ENCODE results near the gene CDH8.
"Not testable (repeated sequence)": the region's sequence is repeated elsewhere in the genome, so short reads cannot be mapped to it uniquely, and the experiment has no call there.

Gene CDH8

DNA sequence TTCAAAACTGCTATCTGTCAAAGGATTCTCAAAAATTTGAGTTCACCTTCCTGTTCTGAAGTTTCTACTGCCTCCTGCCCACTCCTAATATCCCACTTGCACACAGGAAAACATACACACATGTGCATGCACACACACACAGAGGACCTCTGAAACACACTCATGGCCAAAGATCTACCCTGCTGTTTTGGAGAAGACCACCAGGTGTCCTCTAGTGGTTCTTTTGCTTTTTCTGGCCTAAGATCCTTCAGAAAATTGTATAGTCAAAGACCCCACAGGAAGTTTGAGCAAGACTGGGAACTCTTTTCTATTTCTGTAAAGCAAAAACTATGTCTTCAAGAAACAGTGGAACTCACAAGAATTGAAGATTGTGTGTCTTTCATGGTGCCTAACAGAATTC, 90.2 kb downstream of the CDH8 start:
- TF ChIP-seq Cebpa-rat (IDR thresholded peaks at IDR 0.05), result no peak
- no peak overlapping the region for H3K27ac ChIP-seq
- no peaks in the 10 kb centered on the region for H3K27me3 ChIP-seq
- H3K9me3 ChIP-seq (replicated peaks in 1 of 11), result peaks cover 0 to 12% (median 7%) of the 10 kb centered on the region in 11 experiments; a peak in 11 of 22 replicates
- H3K9ac ChIP-seq, result no peak overlapping the region
- no peak overlapping the region for H3K4me3 ChIP-seq
- no peaks in the 10 kb centered on the region for H3K4me1 ChIP-seq
- H4K20me1 ChIP-seq, result no peaks in the 10 kb centered on the region
- no peak overlapping the region for H3K4me2 ChIP-seq
- no peaks in the 10 kb centered on the region for H3K36me3 ChIP-seq

DNA sequence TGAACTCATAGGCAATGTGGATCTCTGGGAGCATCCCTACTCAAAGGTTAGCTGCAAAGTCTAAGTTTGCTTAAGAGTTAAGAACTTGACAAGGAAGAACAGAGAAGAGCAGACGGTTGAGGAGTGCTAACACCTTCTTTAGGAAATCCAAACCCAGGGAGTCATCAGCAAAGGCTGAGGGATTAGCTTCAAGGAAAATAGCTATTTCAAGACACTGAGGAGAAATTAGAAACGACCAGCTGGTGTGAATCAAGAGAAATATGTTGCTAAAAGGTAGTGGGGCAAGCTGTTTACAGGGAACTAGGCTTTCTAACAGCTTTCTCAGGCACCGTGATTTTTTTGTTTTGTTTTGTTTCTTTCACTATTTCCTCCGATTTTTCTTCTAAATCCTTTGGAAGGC, 90.7 kb downstream of the CDH8 start:
- Histone ChIP-seq H3K27me3 (no peaks in the 10 kb centered on the region), H3K4me1 (no peaks in the 10 kb centered on the region), H3K36me3 (no peaks in the 10 kb centered on the region), H3K4me3 (no peak overlapping the region), H3K9ac (no peak overlapping the region), H4K20me1 (no peaks in the 10 kb centered on the region), H3K9me3 (replicated peaks in 1 of 11) (peaks cover 0 to 12% (median 7%) of the 10 kb centered on the region in 11 experiments; a peak in 11 of 22 replicates), H3K4me2 (no peak overlapping the region), H3K27ac (no peak overlapping the region)
- TF ChIP-seq Cebpa-rat (IDR thresholded peaks at IDR 0.05), result no peak

- H3K27ac ChIP-seq, result no peak overlapping the region
- H3K27me3 ChIP-seq, result no peaks in the 10 kb centered on the region
- H3K4me3 ChIP-seq, result no peak overlapping the region
- no peaks in the 10 kb centered on the region for H3K36me3 ChIP-seq
- H4K20me1 ChIP-seq, result no peaks in the 10 kb centered on the region
- peaks cover 0 to 4% (median 1%) of the 10 kb centered on the region in 11 experiments; a peak in 10 of 22 replicates for H3K9me3 ChIP-seq (replicated peaks in 1 of 11)
- H3K4me1 ChIP-seq, result no peaks in the 10 kb centered on the region
- no peak for TF ChIP-seq Cebpa-rat (IDR thresholded peaks at IDR 0.05)
- no peak overlapping the region for H3K4me2 ChIP-seq
- no peak overlapping the region for H3K9ac ChIP-seq
These were observed 92.2 kb downstream of the CDH8 start for GRCh38 chr16:61944004-61944403.

DNA sequence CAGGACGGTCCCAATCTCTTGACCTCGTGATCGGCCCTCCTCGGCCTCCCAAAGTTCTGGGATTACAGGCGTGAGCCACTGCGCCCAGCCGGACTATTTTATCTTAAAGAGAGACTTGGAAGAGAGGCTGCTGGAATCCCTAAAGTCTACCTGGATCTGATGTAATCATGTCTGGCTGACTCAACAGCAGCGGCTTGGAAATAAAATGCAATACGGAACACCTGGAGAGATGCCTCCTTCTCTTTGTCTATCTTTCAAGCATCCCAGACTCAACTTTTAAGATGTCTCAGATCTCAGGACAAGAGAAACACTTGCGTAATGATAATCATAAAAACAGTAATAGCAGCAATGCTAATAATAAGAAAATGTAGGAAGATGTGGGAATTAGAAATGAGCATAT, 95.6 kb downstream of the CDH8 start:
- no peaks in the 10 kb centered on the region for H4K20me1 ChIP-seq
- no peaks in the 10 kb centered on the region for H3K27me3 ChIP-seq
- H3K9ac ChIP-seq, result no peak overlapping the region
- H3K9me3 ChIP-seq (replicated peaks in 1 of 11), result no peaks in the 10 kb centered on the region
- no peaks in the 10 kb centered on the region for H3K36me3 ChIP-seq
- no peak overlapping the region for H3K27ac ChIP-seq
- H3K4me1 ChIP-seq, result no peaks in the 10 kb centered on the region
- H3K4me2 ChIP-seq, result no peak overlapping the region
- H3K4me3 ChIP-seq, result no peak overlapping the region
- no peak for TF ChIP-seq Cebpa-rat (IDR thresholded peaks at IDR 0.05)

DNA sequence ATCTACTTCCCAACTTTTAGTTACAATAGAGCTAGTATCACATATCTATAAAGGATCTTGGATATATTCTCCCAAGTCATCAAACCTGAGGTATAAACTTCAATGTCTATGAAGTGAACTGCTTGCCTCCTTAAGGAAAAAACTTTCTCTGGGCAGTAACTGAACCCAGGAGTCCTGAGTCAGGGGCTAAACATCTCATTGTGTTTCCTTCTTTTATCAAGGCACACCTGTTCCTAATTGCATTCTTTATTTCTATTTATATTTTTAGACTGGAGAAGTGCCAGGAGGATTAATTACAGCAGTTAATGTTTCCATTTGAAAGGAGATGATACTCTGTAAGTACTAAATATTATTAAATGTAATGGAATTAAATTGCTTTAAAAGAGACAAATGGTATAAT, 98.6 kb downstream of the CDH8 start:
- H3K9ac ChIP-seq, result no peak overlapping the region
- no peaks in the 10 kb centered on the region for H3K27me3 ChIP-seq
- H3K9me3 ChIP-seq (replicated peaks in 1 of 11), result no peaks in the 10 kb centered on the region
- no peak for TF ChIP-seq Cebpa-rat (IDR thresholded peaks at IDR 0.05)
- H3K4me1 ChIP-seq, result no peaks in the 10 kb centered on the region
- H3K27ac ChIP-seq, result no peak overlapping the region
- no peaks in the 10 kb centered on the region for H4K20me1 ChIP-seq
- H3K4me2 ChIP-seq, result no peak overlapping the region
- H3K36me3 ChIP-seq, result no peaks in the 10 kb centered on the region
- no peak overlapping the region for H3K4me3 ChIP-seq

GRCh38 chr16:61936522-61936921, 99.7 kb downstream of the CDH8 start:
- Histone ChIP-seq H3K4me3 (no peak overlapping the region), H3K4me2 (no peak overlapping the region), H3K9me3 (replicated peaks in 1 of 11) (no peaks in the 10 kb centered on the region), H3K27ac (no peak overlapping the region), H3K27me3 (no peaks in the 10 kb centered on the region), H3K36me3 (no peaks in the 10 kb centered on the region), H3K9ac (no peak overlapping the region), H3K4me1 (no peaks in the 10 kb centered on the region), H4K20me1 (no peaks in the 10 kb centered on the region)
- no peak for TF ChIP-seq Cebpa-rat (IDR thresholded peaks at IDR 0.05)

DNA sequence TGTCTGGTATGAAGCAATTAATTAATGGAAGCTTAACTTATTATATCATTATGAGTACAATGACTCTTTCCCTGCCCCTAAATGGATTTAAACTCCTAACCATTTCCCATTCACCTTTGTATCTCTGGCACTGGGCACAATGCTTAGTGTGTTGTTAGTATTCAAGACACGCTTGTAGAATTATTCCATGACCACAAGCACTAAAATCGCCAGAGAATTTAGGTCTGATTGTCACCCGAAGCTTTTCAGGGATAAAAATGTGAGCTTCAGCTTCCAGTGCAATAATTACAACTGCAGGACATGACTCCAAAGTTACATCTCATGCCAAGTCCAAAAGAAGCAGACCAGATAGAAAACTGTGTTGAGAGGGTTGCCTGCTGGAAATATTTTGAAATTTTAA, 101.6 kb downstream of the CDH8 start:
- Histone ChIP-seq H3K4me3 (no peak overlapping the region), H3K9ac (no peak overlapping the region), H4K20me1 (no peaks in the 10 kb centered on the region), H3K27ac (no peak overlapping the region), H3K9me3 (replicated peaks in 1 of 11) (no peaks in the 10 kb centered on the region), H3K4me1 (no peaks in the 10 kb centered on the region), H3K36me3 (no peaks in the 10 kb centered on the region), H3K27me3 (no peaks in the 10 kb centered on the region), H3K4me2 (no peak overlapping the region)
- TF ChIP-seq Cebpa-rat (IDR thresholded peaks at IDR 0.05), result no peak

- no peak for TF ChIP-seq Cebpa-rat (IDR thresholded peaks at IDR 0.05)
- Histone ChIP-seq H4K20me1 (no peaks in the 10 kb centered on the region), H3K9me3 (replicated peaks in 1 of 11) (no peaks in the 10 kb centered on the region), H3K4me2 (no peak overlapping the region), H3K9ac (no peak overlapping the region), H3K27ac (no peak overlapping the region), H3K36me3 (no peaks in the 10 kb centered on the region), H3K4me1 (no peaks in the 10 kb centered on the region), H3K4me3 (no peak overlapping the region), H3K27me3 (no peaks in the 10 kb centered on the region)
These were observed 106.5 kb downstream of the CDH8 start for GRCh38 chr16:61929776-61930175.

DNA sequence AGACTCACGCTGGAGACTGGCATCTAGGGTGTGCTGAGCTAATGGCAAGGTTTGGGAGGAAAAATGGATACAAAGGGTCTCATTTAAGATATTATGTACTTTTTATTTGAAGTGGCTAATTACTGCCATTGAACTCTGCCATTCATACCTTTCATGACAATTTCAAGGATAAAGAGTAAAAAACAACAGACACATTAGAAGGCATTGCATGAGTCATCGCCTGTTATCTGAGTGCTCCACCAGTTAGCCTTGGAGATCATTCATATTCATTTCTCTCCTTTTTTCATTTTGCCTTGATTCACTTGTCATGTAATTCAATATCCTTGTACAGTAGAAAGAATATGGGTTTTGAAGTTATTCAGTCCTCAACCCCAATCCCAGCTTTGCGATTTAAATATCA, 109.5 kb downstream of the CDH8 start:
- no peaks in the 10 kb centered on the region for H3K27me3 ChIP-seq
- no peak overlapping the region for H3K27ac ChIP-seq
- no peak overlapping the region for H3K4me3 ChIP-seq
- no peaks in the 10 kb centered on the region for H3K36me3 ChIP-seq
- no peaks in the 10 kb centered on the region for H3K4me1 ChIP-seq
- H4K20me1 ChIP-seq, result no peaks in the 10 kb centered on the region
- no peak overlapping the region for H3K9ac ChIP-seq
- no peaks in the 10 kb centered on the region for H3K9me3 ChIP-seq (replicated peaks in 1 of 11)
- TF ChIP-seq Cebpa-rat (IDR thresholded peaks at IDR 0.05), result no peak
- no peak overlapping the region for H3K4me2 ChIP-seq

DNA sequence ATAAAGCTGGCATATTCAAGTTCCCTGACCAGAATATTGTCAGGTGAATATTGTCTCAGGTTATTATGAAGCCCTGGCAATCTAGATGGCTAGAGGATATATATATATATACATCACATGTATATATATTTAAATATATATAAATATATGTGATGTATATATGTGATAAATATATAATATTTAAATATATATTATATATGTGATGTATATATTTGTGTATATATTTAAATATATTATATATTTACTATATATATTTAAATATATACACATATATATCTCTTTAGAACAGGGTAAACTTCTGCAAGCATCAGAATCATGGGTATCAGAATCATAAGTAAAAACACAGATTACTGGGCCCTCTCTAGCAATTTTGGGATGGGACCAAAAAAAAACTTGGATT, 112.6 kb downstream of the CDH8 start:
- Histone ChIP-seq H3K4me3 (no peak overlapping the region), H3K27me3 (no peaks in the 10 kb centered on the region), H3K4me1 (no peaks in the 10 kb centered on the region), H3K9me3 (replicated peaks in 1 of 11) (no peaks in the 10 kb centered on the region), H3K27ac (no peak overlapping the region), H3K4me2 (no peak overlapping the region), H4K20me1 (no peaks in the 10 kb centered on the region), H3K9ac (no peak overlapping the region), H3K36me3 (no peaks in the 10 kb centered on the region)
- no peak for TF ChIP-seq Cebpa-rat (IDR thresholded peaks at IDR 0.05)

- no peak for TF ChIP-seq Cebpa-rat (IDR thresholded peaks at IDR 0.05)
- Histone ChIP-seq H3K27me3 (no peaks in the 10 kb centered on the region), H3K9ac (no peak overlapping the region), H3K4me2 (no peak overlapping the region), H3K36me3 (no peaks in the 10 kb centered on the region), H3K4me3 (no peak overlapping the region), H3K4me1 (no peaks in the 10 kb centered on the region), H4K20me1 (no peaks in the 10 kb centered on the region), H3K27ac (no peak overlapping the region), H3K9me3 (replicated peaks in 1 of 11) (no peaks in the 10 kb centered on the region)
These were observed 114.9 kb downstream of the CDH8 start for GRCh38 chr16:61921373-61921772.

DNA sequence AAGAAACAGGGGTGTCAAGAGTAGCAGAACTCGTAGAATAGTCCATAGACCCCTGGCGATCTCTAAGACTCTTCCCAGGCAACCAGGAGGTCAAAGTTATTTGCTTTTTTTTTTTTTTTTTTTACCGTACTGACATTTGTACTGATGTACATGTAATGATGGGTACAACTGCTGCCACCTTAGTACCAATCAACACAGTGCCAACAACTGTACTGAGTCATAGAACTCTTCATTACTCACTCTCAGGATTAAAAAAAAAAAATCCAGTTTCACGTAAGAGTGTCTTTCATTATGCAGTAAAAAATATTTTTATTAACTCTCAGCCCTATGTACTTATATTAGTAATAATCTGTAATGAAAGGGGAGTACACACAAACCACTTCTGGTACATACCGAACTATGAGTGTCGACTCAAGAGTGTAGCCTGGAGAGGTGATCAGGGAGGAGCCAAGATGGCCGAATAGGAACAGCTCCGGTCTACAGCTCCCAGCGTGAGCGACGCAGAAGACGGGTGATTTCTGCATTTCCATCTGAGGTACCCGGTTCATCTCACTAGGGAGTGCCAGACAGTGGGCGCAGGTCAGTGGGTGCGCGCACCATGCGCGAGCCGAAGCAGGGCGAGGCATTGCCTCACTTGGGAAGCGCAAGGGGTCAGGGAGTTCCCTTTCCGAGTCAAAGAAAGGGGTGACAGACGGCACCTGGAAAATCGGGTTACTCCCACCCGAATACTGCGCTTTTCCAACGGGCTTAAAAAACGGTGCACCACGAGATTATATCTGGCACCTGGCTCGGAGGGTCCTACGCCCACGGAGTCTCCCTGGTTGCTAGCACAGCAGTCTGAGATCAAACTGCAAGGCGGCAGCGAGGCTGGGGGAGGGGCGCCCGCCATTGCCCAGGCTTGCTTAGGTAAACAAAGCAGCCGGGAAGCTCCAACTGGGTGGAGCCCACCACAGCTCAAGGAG, 118.1 kb downstream of the CDH8 start:
- not testable (repeated sequence) for H3K36me3 ChIP-seq; H3K27ac ChIP-seq; H3K9me3 ChIP-seq (replicated peaks in 1 of 11); H3K4me1 ChIP-seq; H3K4me3 ChIP-seq; H3K27me3 ChIP-seq; H3K4me2 ChIP-seq; H3K9ac ChIP-seq; H4K20me1 ChIP-seq

All from BLaER1 treated with 17β-estradiol and CSF1 and Interleukin-3, amounts not matched to agents 10 nM and 100 nM (cell line).